ENCODE results near the gene CALML5.

Gene CALML5, protein sequence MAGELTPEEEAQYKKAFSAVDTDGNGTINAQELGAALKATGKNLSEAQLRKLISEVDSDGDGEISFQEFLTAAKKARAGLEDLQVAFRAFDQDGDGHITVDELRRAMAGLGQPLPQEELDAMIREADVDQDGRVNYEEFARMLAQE

DNA sequence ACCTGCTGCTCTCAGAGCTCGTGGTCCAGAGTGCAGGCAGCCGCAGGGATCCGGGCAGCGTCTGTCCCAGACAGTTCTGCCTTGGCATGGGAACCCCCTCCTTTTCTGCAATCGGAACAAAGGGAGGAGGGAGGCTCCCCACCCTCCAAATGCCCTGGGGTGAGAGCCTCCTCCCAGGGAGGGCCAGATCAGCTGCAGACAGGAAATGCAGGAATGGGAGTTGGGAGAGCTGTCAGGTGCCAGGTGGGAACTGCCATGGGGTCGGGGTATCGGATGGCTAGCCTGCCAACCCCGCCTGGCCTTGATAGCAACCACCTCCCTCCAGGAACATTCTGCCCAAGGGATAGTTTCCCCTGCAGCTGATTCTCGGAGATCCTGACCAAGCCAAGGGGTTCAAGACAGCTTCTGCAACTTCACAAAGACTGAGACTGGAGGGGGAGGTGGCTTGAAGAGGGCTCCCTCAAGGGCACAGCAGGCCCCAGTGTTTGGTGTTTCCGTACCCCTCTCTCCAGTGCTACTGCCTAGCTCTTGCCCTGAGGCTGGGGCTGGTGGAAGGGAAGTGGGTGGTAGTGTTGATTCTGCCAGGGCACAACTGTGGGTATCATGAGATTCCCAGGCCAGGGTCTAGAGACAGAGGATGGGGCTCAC is at the start of gene CALML5:
Gene CALML5 (minus strand): TSS at position 78 of the 648 bp plus-strand sequence. CDS start 132 bp downstream, outside the sequence.
- no peak for DNase-seq (ENCODE audit: low spot score)

DNA sequence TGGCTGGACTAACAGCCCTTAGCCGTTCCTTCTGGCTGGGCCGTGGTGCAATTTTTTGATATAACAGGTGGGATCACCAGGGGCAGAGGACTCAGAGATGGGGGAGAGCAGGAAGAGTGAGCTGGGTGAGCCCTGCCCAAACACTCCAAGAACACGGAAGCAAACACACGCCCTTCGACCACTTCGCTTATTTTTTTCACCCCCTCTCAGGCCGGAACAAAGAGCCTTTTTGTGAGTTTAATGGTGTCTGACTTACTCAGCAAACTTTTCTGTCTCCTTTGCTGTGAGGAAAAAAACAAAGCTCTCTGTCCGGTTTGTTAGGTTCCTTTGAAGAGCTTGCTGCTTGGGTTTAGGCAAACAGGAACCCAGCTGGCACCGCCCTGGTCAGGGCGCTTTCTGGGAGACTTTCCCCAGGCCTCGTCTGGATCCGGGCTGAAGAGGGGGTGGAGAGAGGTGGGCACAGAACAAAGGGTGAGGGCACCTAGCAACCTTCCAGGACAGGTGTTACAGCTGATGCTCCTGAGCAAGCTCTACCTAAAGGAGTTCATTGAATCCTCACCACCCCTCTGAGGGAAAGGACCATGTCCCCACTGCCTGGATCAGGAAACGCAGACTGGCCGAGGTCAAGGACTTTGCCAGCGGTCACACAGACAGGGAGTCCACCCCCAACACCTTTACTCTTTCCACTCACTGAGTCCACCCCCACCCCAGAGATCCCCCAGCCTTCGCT is 48.7 kb upstream of the CALML5 start:
- peak; percentile 41 for DNase-seq (ENCODE audit: low spot score)

DNA sequence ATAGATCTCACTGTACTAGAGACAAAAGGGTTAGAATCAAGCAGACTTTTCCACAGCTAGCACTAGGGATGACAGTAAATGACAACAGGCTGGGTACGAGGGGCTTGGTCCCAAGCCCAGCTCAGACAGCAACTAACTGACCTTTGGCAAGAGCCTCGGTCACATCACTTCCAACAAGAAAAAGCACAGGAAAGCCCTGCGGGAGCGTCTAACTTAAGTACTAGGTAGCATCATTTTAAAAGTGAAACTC is 48.2 kb upstream of the CALML5 start:
- no peak for DNase-seq (ENCODE audit: low spot score)

DNA sequence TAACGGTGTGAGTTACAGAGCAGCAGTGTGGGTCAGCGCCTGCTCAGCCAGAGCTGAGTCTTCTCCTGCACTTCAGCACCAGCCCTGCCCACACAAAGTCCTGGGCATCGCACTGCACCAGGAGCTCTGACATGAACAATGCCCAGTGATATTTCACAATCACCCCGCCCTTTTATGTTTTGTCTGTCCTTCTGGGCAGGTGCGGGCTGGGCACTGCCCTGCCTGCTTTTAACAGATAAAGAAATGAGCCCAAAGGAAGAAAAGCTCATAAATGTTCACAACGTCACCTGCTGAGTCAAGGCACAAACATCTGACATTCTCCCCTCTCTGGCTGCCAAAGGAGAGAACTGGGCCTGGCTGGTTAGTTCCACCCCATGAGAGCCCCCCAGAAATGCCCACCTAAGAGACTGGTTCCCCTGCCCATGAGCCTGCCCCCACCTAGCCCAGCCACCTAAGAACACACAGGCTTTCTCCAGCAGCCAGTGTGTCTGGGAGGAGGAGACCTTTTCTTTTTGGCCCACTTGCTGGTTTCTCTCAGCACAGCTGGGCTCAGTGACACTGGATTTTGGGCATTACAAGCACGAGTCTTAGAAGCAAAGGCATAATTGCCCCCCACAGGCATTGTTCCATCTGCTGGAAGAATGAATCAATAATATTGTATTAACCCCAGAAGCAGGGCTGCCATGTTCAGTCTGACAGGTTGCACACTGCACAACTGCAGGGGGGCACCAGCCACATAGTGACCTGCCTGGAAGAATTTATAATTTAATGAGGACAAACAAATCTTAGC is 47.7 kb upstream of the CALML5 start:
- peak; percentile 40 for DNase-seq (ENCODE audit: low spot score)

DNA sequence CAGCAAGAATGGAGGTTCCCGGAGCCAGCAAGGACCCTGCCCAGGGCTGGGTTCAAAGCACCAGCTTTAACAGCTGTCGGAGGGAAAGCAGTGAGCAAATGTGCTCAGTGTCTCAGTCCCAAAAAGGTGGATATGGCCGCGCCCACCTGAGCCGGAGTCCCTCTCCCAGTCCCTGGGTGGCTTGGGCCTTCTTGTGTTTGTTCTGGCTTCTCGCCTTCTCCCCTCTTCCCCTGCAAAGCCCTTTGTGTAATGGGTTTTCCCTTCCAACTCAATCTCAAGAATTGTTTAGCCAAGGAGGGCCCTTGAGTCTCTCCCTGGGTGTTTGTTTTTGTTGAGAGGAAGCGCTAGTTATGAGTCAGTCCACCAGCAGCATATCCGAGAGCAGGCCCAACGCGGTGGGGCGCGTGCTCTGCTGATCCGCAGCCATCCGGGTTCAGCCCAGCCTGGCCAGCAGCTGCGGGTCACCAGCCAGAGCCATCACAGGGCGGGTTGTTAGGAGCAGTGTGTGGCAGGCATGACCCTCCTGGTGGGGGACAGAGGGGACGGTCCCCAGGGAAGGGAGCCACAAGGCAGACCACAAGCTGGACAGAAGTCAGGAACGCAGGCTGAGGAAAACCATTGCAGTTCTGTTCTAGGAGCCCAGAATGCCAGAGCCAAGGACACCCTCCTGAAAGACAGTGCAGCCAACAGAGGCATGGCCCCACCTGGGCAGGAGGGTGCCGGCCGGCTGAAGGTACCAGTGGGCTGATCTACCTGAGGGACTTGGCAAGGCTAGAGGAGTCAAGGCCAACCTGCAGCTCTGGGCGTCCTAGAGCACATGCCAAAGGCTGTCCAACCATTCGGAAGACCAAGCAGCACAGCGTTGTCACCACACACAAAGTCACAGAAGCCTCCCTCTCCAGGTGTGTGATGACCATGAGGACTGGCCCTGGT is 46.7 kb upstream of the CALML5 start:
- no peak for DNase-seq (ENCODE audit: low spot score)

DNA sequence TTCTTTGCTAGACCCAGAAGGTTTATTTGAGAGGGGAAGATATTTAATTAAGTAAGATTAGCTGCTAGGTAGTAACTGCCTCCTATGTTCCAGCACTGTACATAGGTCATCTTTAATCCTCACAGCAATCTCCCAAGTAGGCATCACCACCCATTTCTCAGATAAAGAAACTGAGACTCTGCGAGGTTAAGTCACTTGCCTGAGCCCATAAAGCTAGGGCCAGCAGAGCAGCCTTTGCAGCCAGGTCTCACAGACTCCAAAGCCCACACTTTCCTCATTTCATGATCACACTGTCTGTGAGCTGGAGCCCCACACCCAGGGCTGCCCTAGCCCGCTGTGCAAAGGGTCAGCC is 46.0 kb upstream of the CALML5 start:
- DNase-seq (ENCODE audit: low spot score): no peak

DNA sequence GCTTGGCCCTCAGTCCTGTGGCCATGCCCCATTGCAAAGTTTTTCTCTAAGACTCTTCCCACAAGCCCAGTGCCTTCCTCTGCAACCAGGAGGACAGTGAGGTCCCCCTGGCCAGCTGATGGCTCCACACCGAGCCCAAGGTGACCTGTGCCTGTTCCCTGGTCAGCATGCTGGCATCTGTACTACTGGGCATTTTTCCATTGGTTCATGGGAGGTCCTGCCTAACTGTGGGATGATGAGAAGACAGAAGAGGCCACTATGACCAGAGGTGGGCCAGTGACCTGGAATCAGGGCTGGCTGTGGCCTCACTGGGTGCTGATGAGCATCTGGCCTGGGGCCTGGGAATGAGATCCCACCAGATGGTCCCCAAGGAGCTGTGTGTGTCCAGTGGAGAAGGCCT is 45.6 kb upstream of the CALML5 start:
- DNase-seq (ENCODE audit: low spot score): no peak

DNA sequence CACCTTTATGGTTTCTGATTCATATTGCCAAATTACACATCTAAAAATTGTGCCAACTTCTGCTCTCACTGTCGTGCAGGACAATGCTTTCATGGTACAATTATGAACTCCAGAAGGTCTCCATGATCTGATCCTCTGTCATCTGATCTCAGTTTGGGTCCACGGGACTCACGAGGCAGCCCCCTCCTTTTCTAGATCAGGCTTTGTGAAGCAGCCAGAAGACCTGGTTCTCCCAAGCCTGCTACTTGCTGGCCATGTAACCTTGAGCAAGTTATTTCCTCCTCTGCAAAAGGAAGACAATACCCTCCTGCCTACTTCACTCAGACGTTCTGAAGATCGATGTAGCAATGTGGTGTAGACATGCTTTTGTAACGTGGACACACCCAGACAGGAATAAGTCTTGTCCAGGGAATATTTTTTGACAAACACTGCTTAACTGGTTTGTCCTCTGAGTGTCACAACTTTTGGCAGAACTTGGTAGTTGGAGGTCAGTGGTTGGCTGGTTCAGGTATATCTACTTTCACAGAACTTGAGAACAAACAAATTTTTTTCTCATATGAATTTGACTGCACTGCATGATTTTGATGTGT is 44.9 kb upstream of the CALML5 start:
- no peak for DNase-seq (ENCODE audit: low spot score)

DNA sequence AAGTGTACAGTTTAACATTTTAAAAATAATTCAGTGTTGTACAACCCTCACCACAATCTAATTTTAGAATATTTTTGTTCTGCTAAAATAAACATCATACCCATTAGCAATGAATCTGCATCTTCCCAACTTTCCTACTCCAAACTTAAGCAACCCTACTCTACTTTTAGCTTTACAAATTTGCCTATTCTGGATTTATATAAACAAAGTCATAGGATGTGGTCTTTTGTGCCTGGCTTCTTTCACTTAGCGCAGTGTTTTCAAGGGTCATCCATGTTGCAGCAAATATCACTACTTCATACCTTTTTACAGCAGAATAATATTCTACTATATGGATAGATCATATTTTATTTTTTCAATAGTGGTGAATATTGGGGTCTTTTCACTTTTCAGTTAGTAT is 44.3 kb upstream of the CALML5 start:
- DNase-seq (ENCODE audit: low spot score): no peak

DNA sequence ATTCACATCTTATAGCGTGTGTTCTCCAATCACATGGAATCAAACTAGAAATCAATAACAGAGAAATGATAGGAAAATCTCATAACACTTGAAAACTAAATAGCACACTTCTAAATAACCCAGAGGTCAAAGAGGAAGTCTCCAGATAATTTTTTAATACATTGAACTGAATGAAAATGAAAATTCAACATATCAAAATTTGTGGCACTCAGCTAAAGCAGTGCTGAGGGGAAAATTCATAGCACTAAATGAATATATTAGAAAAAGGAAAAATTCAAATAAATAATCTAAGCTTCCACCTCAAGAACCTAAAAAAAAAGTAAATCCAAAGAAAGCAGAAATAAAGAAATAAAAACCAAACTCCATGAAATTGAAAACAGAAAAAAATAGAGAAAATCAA is 42.7 kb upstream of the CALML5 start:
- no peak for DNase-seq (ENCODE audit: low spot score)

DNA sequence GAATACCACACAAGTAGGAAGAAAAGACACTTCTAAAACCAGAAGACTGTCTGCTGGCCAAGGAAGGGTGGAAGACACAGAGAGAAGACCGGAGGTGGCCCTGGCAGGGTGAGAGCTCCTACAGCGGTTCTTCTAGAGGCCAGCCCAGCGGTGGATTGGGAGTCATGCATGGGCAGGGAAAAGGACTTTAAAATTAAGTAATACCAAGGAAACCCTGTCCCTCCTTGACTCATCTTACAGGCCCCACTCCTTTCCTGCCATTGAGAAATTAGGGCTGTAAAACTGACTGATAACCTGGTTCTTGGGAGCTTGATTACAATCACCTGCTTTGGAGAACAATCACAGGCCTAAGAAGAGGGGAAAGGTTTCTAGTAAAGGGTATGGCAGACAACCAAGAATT is 41.5 kb upstream of the CALML5 start:
- no peak for DNase-seq (ENCODE audit: low spot score)

DNA sequence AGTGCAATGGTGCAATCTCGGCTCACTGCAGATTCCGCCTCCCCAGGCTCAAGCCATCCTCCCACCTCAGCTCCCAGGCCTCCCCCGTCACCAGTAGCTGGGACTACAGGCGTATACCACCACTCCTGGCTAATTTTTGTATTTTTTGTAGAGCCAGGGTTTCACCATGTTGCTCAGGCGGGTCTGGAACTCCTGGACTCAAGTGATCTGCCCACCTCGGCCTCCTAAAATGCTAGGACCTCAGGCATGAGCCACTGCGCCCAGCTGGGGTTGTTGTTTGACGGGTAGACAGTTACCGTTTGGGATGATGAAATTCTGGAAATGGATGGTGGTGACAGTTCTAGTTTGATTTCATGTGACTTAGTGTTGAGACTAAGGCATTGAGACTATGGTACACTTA is 40.7 kb upstream of the CALML5 start:
- DNase-seq (ENCODE audit: low spot score): no peak

DNA sequence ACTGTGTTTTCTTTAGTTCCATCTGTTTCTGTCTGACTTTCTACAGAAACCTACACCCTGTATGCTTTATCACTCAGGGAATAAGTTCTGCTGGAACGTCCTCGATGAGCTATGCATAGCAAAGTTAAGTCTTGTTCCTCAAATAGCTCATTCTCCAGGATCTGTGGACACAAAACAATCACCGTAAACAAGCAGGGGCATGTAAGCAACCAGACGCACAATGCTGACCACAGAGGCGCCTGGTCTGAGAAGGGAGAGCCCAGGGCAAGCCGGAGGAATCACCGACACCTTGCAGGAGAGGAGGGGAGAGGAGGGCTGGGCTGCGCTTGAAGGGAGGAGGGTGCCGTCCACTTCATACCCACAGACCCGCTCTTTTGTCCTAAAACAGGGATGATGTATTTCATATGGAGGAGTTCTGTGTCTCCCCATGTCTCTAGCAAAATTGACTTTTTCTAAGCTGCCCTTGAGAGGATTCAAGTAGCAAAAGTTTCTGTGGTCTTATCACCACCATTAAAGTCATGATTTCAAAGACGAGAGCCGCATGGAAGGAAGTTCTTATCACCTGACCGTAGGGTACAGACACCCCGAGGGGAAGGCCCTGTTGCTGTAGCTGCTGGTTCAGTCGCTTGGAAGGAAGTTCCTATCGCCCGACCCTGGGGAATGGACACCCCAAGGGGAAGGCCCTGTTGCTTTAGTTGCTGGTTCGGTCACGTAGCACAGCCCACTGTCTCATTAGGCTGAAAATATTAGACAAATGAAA is 39.7 kb upstream of the CALML5 start:
- DNase-seq (ENCODE audit: low spot score): no peak

DNA sequence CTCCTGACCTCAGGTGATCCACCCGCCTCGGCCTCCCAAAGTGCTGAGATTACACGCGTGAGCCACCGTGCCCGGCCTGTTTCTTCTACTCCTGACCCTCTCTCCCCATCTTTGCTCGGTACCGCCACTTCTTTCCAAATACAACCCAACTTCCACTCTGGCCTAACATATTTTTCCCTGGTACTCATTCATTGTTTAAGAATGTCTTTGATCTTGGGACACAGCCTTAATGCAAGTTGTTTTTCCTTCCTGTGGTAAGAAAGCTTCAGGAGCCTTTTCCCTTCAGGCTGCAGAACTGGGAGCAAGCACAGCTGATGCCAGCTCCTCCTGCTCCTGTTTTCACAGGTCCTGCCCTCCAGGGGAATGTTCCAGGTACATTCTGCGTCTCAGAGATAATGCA is 39.1 kb upstream of the CALML5 start:
- DNase-seq (ENCODE audit: low spot score): peak; percentile 47

DNA sequence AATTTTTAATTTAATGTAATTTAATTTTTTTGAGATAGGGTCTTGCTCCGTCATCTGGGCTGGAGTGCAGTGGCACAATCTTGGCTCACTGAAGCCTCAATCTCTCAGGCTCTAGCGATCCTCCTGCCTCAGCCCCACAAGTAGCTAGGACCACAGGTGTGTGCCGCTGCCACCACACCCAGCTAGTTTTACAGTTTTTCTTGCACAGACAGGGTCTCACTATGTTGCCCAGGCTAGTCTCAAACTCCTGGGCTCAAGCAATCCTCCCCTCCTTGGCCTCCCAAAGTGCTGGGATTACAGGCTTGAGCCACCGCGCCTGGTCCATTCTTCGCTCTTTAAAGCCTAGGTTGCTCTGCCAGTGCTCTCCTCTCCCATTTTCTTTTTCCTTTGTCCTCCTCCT is 38.3 kb upstream of the CALML5 start:
- DNase-seq (ENCODE audit: low spot score): no peak

DNA sequence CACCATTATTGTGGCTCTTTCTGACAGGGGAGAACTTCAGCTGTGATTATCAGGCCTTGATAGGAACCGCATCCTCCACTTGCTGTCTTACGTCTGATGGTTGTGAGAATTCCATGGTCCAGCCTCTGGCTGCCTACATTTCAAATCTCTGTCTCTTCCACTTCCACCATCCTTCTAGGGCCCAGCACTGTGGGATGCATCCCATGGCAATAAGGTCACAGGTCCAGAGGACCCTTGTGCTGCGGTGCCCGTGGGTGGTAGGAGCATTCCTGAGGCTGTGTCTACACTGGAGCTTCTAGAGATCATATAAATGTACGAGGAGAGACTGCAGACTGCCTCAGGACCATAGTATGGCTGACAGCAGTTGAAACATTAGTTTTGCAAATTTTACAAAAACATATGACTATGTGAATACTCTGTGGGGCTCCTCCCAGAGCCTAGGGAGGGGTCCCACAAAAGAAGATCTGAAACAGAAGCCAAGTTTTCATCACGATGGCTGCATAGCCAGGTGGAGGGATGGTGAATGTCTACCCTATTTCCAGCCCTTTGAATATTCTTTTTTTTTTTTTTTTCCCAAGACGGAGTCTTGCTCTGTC is 37.2 kb upstream of the CALML5 start:
- DNase-seq (ENCODE audit: low spot score): no peak

DNA sequence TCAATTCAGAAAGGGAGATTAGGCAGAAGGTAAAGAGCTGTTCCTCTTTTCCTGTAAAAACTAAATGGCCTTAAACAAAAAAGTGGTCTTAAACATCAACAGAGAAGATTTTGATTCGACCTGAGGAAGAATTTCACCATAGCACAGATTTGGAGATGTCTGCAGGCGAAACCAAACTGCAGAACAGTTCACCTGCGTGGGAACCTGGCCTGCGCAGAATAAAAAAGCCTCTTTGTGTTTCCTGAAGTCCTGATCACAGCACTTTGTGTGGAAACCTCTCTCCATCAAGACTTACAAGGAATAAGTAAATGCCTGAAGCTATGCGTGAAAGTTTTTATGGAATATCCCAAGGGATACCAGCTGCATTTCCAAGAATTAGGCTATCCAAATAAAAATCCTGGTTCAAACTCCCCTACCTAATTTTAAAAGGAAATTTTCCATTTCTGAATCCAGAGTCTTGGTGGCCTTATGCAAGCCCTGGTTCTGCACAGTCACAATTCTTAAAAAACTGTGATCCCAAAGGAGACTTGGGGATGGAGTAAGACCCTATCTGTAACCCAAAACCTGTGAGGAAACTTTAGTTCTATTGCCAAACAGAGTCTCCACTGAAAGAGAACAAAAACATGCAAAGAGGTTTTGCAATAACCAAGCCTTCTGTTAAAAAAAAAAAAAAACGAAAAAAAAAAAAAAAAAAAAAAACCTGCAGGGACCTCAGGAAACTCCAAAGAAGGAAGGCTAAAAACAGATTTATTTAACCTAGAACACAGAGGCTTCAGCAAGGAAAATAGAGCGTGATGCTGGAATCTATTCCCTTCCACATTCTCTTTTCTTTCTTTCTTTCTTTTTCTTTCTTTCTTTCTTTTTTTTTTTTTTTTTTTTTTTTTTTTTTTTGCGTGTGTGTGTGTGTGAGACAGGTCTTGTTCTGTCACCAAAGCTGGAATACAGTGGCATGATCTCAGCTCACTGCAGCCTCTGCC is 35.8 kb upstream of the CALML5 start:
- DNase-seq (ENCODE audit: low spot score): peak; percentile 85

DNA sequence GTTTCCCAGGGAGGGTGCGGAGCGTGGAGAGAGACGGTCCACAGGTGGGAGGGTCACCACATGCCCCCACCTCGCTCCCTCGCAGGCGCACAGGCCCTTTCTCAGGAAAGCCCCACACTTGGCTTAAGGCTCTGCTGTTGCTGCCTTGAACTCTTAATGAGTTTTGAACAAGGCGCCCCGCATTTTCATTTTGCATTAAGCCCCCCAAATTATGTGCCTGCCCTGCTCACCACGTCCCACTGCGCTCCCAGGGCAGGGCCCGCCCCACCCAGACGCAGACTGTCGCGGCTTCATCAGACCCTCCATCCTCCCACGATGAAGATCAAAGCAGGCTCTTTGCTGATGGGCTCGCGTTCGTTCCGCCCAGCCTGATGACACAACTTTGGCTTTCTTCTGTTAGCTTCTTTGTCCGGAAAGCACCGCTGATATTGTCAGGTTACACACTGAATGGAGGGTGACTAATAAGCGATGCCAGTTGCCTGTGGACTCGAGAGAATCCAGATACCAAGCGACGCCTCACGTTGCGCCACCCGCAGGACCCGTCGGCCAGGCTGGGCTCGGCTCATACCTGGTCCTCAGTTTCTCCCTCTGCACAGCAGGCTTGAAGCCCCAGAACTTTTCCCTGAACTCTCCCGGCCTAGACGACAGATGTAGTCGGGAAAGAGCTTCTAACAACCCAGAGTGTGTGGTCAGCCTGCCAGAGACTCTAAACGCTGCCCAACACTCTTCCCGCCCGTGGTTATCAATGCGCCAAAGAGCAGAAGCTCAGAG is 34.9 kb upstream of the CALML5 start:
- DNase-seq (ENCODE audit: low spot score): no peak
